SK-N-SH (cell line): ENCODE measurements around the gene ACTN2. TPM values are rescaled to one million over a fixed set of nuclear protein-coding genes. Genes with fewer than 3 reads are reported as not detected.
A peak's percentile ranks its signal among the peaks of the same experiment; 100 is the strongest.

Experiments
- CTCF ChIA-PET: fragments of 300-600, 350-600 bp; formaldehyde crosslinking; extraction: SDS; loops from one replicate; lab custom pipeline; 2021; lab: Yijun Ruan, JAX
- POLR2A ChIA-PET: fragments of 350-600 bp; sonication (Branson Sonifier 250); formaldehyde crosslinking; extraction: SDS; loops from one replicate; lab custom pipeline; 2020; ENCODE audit warnings: antibody characterized with exemption, inconsistent platforms; lab: Yijun Ruan, JAX
- DNase-seq: peaks from one replicate; pipeline ENCODE4 v3.0.0; 2012
- H2AFZ ChIP-seq: fragments of 200-600 bp; sonication (generic); 2 replicates; pipeline ENCODE4 v1.8.1; 2016; ENCODE audit warnings: antibody characterized with exemption, mild to moderate bottlenecking, low read depth
- H3F3A ChIP-seq: fragments of 200-600 bp; sonication (generic); replicated peaks from 2 replicates; pipeline ENCODE3; 2016; ENCODE audit warnings: antibody characterized with exemption, mild to moderate bottlenecking; ENCODE audit not compliant: insufficient read depth
- H3K27ac ChIP-seq, 2 experiments: fragments of 200-500 bp in 1 of 2; fragments of 200-600 bp in 1 of 2; sonication (Bioruptor generic) in 1 of 2; sonication (generic), shearing (Covaris generic) in 1 of 2; 2 replicates each; pipeline versions ENCODE4 v1.5.1 to v1.6.1; 2014 to 2016; ENCODE audit warnings: low read depth in 2 of 2, inconsistent platforms in 1 of 2, low read length in 1 of 2, mild to moderate bottlenecking in 1 of 2, mixed read lengths in 1 of 2
- H3K27me3 ChIP-seq: fragments of 200-600 bp; sonication (generic), shearing (Covaris generic); 2 replicates; pipeline ENCODE4 v1.6.1; 2016; ENCODE audit warnings: mixed run types; ENCODE audit not compliant: insufficient read depth
- H3K36me3 ChIP-seq, 2 experiments: fragments of 200-500 bp in 1 of 2; fragments of 200-600 bp in 1 of 2; sonication (Bioruptor generic) in 1 of 2; sonication (generic) in 1 of 2; replicated peaks in 1 of 2; 2 replicates each; pipeline versions ENCODE3 to v1.5.1; 2014 to 2016; ENCODE audit warnings: low read length in 1 of 2, mild to moderate bottlenecking in 1 of 2; ENCODE audit not compliant: insufficient read depth in 2 of 2, control insufficient read depth in 1 of 2
- H3K4me1 ChIP-seq, 2 experiments: fragments of 200-500 bp in 1 of 2; fragments of 200-600 bp in 1 of 2; sonication (Bioruptor generic) in 1 of 2; sonication (generic), shearing (Covaris generic) in 1 of 2; 2 replicates each; pipeline versions ENCODE4 v1.5.1 to v1.6.1; 2014 to 2016; ENCODE audit warnings: low read depth in 1 of 2, low read length in 1 of 2, mixed run types in 1 of 2; ENCODE audit not compliant: insufficient read depth in 2 of 2, control insufficient read depth in 1 of 2
- H3K4me2 ChIP-seq: fragments of 200-600 bp; sonication (generic), shearing (Covaris generic); 2 replicates; pipeline ENCODE4 v1.6.1; 2017; ENCODE audit warnings: mixed run types
- H3K4me3 ChIP-seq, 2 experiments: fragments of 200-500 bp in 1 of 2; fragments of 200-600 bp in 1 of 2; sonication (Bioruptor generic) in 1 of 2; sonication (generic), shearing (Covaris generic) in 1 of 2; 2 replicates each; pipeline versions ENCODE4 v1.5.1 to v1.8.1; 2014 to 2016; ENCODE audit warnings: low read depth in 2 of 2, inconsistent platforms in 1 of 2, low read length in 1 of 2, mild to moderate bottlenecking in 1 of 2, mixed read lengths in 1 of 2, moderate library complexity in 1 of 2
- H3K79me2 ChIP-seq: fragments of 200-600 bp; sonication (generic); 2 replicates; pipeline ENCODE4 v1.8.1; 2017; ENCODE audit warnings: mild to moderate bottlenecking; ENCODE audit not compliant: insufficient read depth
- H3K9ac ChIP-seq: fragments of 200-600 bp; sonication (generic); 2 replicates; pipeline ENCODE4 v1.6.1; 2017; ENCODE audit warnings: mixed run types
- H3K9me2 ChIP-seq: fragments of 200-600 bp; sonication (generic); 2 replicates; pipeline ENCODE4 v1.6.1; 2017; ENCODE audit warnings: mixed run types
- H3K9me3 ChIP-seq: fragments of 200-600 bp; sonication (generic); 2 replicates; pipeline ENCODE4 v1.6.1; 2017; ENCODE audit warnings: mixed run types, mild to moderate bottlenecking, moderate library complexity
- H4K20me1 ChIP-seq: fragments of 200-600 bp; sonication (generic); 2 replicates; pipeline ENCODE4 v1.6.1; 2017; ENCODE audit warnings: mild to moderate bottlenecking, mixed run types; ENCODE audit not compliant: insufficient read depth
- CHD2 ChIP-seq: fragments of 150-350 bp; IDR thresholded peaks from 2 replicates; pipeline ENCODE4 v1.6.1; 2018; ENCODE audit warnings: low read length; ENCODE audit not compliant: partially characterized antibody
- EP300 ChIP-seq, 2 experiments: IDR thresholded peaks; 2 replicates each; pipeline versions ENCODE4 v1.4.0 to v1.6.1; 2012; ENCODE audit warnings: borderline replicate concordance in 1 of 2, low read depth in 1 of 2, low read length in 1 of 2
- FOXJ3 ChIP-seq: sonication (generic); formaldehyde crosslinking; IDR thresholded peaks from 2 replicates; pipeline ENCODE4 v1.5.1; 2020; ENCODE audit warnings: mild to moderate bottlenecking, missing genetic modification reagents
- GATA2 ChIP-seq: sonication (generic); formaldehyde crosslinking; IDR thresholded peaks from 2 replicates; pipeline ENCODE4 v1.5.0; 2020; ENCODE audit warnings: mild to moderate bottlenecking, missing genetic modification reagents
- MXI1 ChIP-seq: IDR thresholded peaks from 2 replicates; pipeline ENCODE4 v1.6.1; 2012; ENCODE audit warnings: mild to moderate bottlenecking, low read depth, low read length, improper control_type of control experiment
- NFIC ChIP-seq: IDR thresholded peaks from 2 replicates; pipeline ENCODE4 v1.4.0; 2012; ENCODE audit warnings: borderline replicate concordance
- RAD21 ChIP-seq: IDR thresholded peaks from 2 replicates; pipeline ENCODE4 v1.6.1; 2012; ENCODE audit warnings: mild to moderate bottlenecking, low read length
- RCOR1 ChIP-seq: fragments of 150-350 bp; IDR thresholded peaks from 2 replicates; pipeline ENCODE4 v1.6.1; 2017; ENCODE audit warnings: antibody characterized with exemption, low read length
- SMC3 ChIP-seq: IDR thresholded peaks from 2 replicates; pipeline ENCODE4 v1.6.1; 2012; ENCODE audit warnings: low read depth, low read length, improper control_type of control experiment
- TCF12 ChIP-seq: IDR thresholded peaks from 2 replicates; pipeline ENCODE4 v1.4.0; 2012
- TEAD4 ChIP-seq: IDR thresholded peaks from 2 replicates; pipeline ENCODE4 v1.4.0; 2012; ENCODE audit warnings: mild to moderate bottlenecking, borderline replicate concordance; ENCODE audit not compliant: insufficient read depth
- YY1 ChIP-seq: IDR thresholded peaks from 2 replicates; pipeline ENCODE4 v1.4.0; 2012; ENCODE audit warnings: low read depth, mild to moderate bottlenecking
- WGBS: methylation state at CpG from one replicate; pipeline ENCODE4 v1.1.6; 2017; ENCODE audit warnings: low lambda C conversion rate; 5-methylcytosine and 5-hydroxymethylcytosine counted together
- polyA plus RNA-seq, 3 experiments: library from polyadenylated mRNA; depleted of rRNA; stranded (reverse); fragments of >200 nt; gene quantifications; 2 replicates each; pipeline ENCODE4 v1.2.3, GENCODE V29; 2012
- TF ChIP-seq, protein P1 (sequence below): fragments of 150-350 bp; IDR thresholded peaks from 2 replicates; pipeline ENCODE4 v1.6.1; 2017; ENCODE audit warnings: antibody characterized with exemption, low read length, low read depth, borderline replicate concordance
- TF ChIP-seq, protein P2 (sequence below): IDR thresholded peaks from 2 replicates; pipeline ENCODE4 v1.4.0; 2012; ENCODE audit warnings: low read depth, borderline replicate concordance
- TF ChIP-seq, protein P3 (sequence below): IDR thresholded peaks from 2 replicates; pipeline ENCODE4 v1.4.0; 2012; ENCODE audit warnings: low read depth
- TF ChIP-seq, protein P4 (sequence below): IDR thresholded peaks from 2 replicates; pipeline ENCODE4 v1.6.1; 2012; ENCODE audit warnings: mild to moderate bottlenecking, low read depth, low read length, moderate library complexity

Gene ACTN2
- polyA plus RNA-seq, 1 of the 3 experiments (the other 2 are of a cell fraction), result 0.15 TPM

DNA sequence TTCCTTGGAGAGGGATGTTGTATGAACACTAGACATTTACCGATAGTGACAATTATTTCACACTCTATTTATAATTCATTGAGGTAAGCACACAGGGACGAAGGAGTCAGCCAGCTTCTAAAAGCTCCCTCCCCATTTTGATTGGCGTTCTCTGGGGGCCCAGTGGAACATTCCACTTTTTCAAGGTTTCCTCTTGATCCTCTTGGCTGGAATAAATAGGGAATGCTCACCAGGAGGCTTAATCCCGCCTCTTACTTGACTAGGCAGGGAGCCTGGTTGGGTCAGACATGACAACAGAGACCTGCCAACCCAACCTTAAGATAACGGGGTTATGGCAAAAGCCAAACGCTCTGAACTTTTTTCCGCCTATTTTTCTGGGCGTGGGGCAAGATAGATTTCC lies 974 bp downstream of the ACTN2 start:
- peak overlapping the region in 1 of 2 experiments; percentile 46; a peak in 2 of 4 replicates for H3K4me3 ChIP-seq
- no peaks in the 10 kb centered on the region for H3K36me3 ChIP-seq
- no peak overlapping the region for H3K27ac ChIP-seq
- peaks cover 0 to 7% of the 10 kb centered on the region in 2 experiments; a peak in 1 of 4 replicates for H3K4me1 ChIP-seq
- POLR2A ChIA-PET, result interaction anchor here (1.0 kb wide), 1 partner anchor 83 kb away, joined by 3 read pairs; the partner anchor contains the start of gene HEATR1
- peak overlapping the region; percentile 92; the same call in 1 of the 2 replicates for H3K4me2 ChIP-seq
- H4K20me1 ChIP-seq, result no peaks in the 10 kb centered on the region
- TF ChIP-seq NFIC (no peak), MXI1 (no peak), SMC3 (no peak), FOXJ3 (CRISPR knock-in tag) (no peak), EP300 (IDR thresholded peaks at IDR 0.05; ENCODE audit: borderline replicate concordance in 1 of 2, low read depth in 1 of 2, low read length in 1 of 2) (no peak), TCF12 (no peak), GATA2 (CRISPR knock-in tag) (no peak), YY1 (no peak), RCOR1 (no peak), TEAD4 (no peak), RAD21 (no peak), CHD2 (no peak)
- TF ChIP-seq, protein P1, sequence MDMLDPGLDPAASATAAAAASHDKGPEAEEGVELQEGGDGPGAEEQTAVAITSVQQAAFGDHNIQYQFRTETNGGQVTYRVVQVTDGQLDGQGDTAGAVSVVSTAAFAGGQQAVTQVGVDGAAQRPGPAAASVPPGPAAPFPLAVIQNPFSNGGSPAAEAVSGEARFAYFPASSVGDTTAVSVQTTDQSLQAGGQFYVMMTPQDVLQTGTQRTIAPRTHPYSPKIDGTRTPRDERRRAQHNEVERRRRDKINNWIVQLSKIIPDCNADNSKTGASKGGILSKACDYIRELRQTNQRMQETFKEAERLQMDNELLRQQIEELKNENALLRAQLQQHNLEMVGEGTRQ, result no peak
- TF ChIP-seq, protein P2, sequence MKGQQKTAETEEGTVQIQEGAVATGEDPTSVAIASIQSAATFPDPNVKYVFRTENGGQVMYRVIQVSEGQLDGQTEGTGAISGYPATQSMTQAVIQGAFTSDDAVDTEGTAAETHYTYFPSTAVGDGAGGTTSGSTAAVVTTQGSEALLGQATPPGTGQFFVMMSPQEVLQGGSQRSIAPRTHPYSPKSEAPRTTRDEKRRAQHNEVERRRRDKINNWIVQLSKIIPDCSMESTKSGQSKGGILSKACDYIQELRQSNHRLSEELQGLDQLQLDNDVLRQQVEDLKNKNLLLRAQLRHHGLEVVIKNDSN, result no peak
- TF ChIP-seq, protein P3, sequence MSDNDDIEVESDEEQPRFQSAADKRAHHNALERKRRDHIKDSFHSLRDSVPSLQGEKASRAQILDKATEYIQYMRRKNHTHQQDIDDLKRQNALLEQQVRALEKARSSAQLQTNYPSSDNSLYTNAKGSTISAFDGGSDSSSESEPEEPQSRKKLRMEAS, result no peak
- TF ChIP-seq, protein P4, sequence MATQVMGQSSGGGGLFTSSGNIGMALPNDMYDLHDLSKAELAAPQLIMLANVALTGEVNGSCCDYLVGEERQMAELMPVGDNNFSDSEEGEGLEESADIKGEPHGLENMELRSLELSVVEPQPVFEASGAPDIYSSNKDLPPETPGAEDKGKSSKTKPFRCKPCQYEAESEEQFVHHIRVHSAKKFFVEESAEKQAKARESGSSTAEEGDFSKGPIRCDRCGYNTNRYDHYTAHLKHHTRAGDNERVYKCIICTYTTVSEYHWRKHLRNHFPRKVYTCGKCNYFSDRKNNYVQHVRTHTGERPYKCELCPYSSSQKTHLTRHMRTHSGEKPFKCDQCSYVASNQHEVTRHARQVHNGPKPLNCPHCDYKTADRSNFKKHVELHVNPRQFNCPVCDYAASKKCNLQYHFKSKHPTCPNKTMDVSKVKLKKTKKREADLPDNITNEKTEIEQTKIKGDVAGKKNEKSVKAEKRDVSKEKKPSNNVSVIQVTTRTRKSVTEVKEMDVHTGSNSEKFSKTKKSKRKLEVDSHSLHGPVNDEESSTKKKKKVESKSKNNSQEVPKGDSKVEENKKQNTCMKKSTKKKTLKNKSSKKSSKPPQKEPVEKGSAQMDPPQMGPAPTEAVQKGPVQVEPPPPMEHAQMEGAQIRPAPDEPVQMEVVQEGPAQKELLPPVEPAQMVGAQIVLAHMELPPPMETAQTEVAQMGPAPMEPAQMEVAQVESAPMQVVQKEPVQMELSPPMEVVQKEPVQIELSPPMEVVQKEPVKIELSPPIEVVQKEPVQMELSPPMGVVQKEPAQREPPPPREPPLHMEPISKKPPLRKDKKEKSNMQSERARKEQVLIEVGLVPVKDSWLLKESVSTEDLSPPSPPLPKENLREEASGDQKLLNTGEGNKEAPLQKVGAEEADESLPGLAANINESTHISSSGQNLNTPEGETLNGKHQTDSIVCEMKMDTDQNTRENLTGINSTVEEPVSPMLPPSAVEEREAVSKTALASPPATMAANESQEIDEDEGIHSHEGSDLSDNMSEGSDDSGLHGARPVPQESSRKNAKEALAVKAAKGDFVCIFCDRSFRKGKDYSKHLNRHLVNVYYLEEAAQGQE, result no peak
- TF ChIP-seq, all 33 proteins: peak for 0
- Histone ChIP-seq H3K9me3 (no peaks in the 10 kb centered on the region), H3K9me2 (no peaks in the 10 kb centered on the region), H3K27me3 (peaks cover 7% of the 10 kb centered on the region; the same call in 1 of the 2 replicates), H2AFZ (peak overlapping the region; percentile 88; the same call in 1 of the 2 replicates), H3K79me2 (no peaks in the 10 kb centered on the region), H3F3A (no peaks in the 10 kb centered on the region), H3K9ac (no peak overlapping the region)
- CTCF ChIA-PET, result interaction anchor here (1.3 to 1.5 kb wide), 3 partner anchors 31 to 78 kb away, joined by 3 to 4 read pairs (median 4); no protein-coding TSS in a partner anchor
- no peak for DNase-seq
- 78% methylated on average over 8 of the region's 8 CpGs for WGBS
